AG09309 (cell line): ENCODE results near the gene GRM8.
"Not testable (repeated sequence)": the region's sequence is repeated elsewhere in the genome, so short reads cannot be mapped to it uniquely, and the experiment has no call there.

Experiments used
- DNase-seq: peaks from one replicate; pipeline ENCODE4 v3.0.0-alpha.2; 2010; ENCODE audit warnings: low read depth
- H3K4me3 ChIP-seq: 2 replicates; pipeline ENCODE4 v1.5.1; 2011; ENCODE audit warnings: mild to moderate bottlenecking, low read depth, low read length, moderate library complexity; ENCODE audit not compliant: control insufficient read depth
- TF ChIP-seq, protein P1 (sequence below): IDR thresholded peaks from 2 replicates; pipeline ENCODE4 v1.5.1; 2011; ENCODE audit warnings: mild to moderate bottlenecking, low read depth, low read length, inconsistent platforms; ENCODE audit not compliant: insufficient read depth, control insufficient read depth; ENCODE audit errors: missing control alignments

The GRM8 gene

DNA sequence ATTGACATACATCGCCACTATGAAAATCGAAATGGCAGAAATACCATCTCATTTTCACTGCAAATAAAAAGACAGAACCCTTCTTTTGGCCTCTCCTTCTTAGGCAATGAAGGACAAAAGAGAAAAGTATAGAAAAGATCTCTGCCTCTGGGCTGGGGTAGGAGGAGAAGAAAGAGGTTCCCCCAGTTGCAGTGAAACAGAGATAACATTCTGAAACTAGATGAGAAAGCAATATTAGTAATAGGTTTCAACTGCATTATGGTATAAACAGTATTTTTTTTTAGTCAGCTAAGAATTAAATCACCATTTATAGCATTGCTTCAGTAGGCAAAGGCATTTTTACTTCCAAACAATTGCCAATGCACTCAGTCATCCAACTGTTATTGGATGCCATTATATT is 347.5 kb downstream of the GRM8 start:
- DNase-seq = not testable (repeated sequence)

DNA sequence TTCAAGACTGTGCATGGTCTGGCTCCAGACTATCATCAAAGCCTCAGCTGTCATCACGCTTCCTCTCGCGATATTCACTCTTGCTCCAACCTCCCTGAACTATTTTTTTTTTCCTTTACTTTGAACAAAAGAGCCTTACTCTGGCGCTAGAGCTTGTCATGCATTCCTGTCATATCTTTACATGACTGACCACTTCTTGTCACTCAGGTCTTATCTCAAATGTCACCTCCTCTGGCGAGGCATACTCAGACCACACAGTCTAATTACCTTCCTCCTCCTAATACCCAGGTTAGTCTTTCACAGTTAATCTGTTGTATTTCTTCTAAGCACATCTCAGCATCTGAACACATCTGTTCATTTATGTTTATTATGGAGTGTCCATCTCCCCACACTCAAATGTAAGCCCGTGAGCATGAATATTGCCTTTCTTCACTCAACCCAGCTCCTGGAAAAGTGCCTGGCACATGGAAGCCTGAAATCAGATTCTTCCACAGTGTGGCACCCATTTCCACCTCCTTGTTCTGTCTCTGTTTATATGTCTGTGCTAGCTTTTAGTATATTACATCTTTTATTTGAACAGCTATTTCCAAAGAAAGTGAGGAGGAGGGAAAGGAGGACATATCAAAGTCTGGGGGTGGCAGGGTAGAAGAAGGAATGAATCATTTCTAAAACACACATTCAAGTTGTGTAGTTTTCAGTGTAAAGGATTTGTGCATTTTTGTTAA is 351.5 kb downstream of the GRM8 start:
- not testable (repeated sequence) for H3K4me3 ChIP-seq, DNase-seq

More for the DNA sequence above, 347.5 kb downstream of the GRM8 start:
- not testable (repeated sequence) for H3K4me3 ChIP-seq

DNA sequence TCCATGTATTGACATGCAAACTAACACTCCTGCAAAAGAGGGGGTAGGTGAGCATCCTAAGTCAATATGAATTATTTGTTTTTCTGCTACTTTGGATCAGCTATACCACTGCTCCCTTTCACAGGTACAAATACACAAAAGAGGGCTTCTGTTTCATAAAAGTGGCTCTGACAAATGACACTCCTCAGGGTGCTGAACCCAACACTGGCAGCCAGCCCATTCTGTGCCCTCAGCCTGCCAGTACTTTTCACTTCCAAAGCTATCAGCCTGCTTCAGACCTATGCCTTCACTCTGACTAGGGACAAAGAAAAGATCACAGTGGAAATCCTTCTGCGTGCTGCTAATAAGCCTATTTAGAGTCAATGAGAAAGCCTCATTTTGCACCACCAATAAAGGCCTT is 364.8 kb downstream of the GRM8 start:
- not testable (repeated sequence) for DNase-seq, H3K4me3 ChIP-seq

DNA sequence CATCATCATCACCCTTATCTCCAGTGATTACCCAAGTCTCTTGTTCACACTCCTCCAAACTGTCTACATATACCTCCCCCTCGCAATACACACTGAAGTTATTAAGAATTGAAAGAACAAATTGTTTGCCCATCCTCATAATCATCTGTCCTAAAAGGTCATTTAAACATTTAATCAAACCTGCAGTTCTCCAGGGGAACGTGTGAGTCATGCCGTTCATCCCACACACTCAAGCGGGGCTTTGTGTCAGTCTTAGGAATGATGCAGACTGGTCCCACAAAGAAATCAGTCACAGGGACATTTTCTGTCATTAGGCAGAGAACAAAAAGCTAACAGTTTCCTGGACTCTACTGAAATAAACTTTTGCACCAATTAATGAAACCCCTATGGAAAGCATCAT is 365.2 kb downstream of the GRM8 start:
- H3K4me3 ChIP-seq, DNase-seq: not testable (repeated sequence)

DNA sequence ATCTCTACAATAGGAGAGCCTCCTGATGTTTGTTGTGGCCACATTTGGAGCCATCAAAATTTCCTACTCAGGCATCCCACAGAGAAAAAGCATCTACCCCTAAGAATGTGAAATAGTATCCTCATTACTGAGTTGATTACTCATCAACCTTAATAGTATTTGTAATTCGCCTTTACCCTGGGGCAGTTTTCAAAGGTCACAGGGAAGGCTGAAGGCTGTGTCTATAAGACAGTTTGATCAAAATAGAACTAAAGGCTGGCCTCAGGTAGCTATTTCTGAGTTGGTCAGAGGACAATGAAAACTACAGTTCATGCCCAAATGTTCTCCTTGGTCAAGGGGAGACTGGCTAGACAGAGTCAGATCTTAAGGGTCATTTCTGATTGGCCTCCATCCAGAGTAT is 370.0 kb downstream of the GRM8 start:
- H3K4me3 ChIP-seq, DNase-seq: not testable (repeated sequence)

- H3K4me3 ChIP-seq, DNase-seq: not testable (repeated sequence)
Observed at GRCh38 chr7:126881908-126882307, 370.8 kb downstream of the GRM8 start.

DNA sequence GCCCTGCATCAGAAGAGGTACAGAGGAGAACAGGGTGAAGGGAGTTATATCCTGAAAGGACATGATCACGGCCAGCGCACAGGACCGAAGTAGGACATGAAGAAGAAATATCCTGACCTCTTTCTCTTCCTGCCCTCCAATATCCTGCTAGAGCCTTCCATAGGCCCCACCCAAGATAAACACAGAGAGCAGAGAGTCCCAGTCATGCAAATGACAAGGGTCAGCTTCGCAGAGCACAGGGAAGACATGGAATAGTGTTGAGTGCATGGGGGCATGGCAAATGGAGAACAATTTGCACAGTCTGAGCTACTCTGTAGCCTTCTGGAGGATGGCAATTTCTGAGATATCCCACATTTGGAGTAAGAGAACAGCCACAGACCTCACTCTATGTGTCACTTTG is 371.4 kb downstream of the GRM8 start:
- TF ChIP-seq, protein P1, sequence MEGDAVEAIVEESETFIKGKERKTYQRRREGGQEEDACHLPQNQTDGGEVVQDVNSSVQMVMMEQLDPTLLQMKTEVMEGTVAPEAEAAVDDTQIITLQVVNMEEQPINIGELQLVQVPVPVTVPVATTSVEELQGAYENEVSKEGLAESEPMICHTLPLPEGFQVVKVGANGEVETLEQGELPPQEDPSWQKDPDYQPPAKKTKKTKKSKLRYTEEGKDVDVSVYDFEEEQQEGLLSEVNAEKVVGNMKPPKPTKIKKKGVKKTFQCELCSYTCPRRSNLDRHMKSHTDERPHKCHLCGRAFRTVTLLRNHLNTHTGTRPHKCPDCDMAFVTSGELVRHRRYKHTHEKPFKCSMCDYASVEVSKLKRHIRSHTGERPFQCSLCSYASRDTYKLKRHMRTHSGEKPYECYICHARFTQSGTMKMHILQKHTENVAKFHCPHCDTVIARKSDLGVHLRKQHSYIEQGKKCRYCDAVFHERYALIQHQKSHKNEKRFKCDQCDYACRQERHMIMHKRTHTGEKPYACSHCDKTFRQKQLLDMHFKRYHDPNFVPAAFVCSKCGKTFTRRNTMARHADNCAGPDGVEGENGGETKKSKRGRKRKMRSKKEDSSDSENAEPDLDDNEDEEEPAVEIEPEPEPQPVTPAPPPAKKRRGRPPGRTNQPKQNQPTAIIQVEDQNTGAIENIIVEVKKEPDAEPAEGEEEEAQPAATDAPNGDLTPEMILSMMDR = no peak
- no peak for DNase-seq
- no peak overlapping the region for H3K4me3 ChIP-seq

- H3K4me3 ChIP-seq, DNase-seq: not testable (repeated sequence)
Observed at GRCh38 chr7:126876536-126876935, 376.2 kb downstream of the GRM8 start.

- DNase-seq = no peak
- TF ChIP-seq, protein P1 = no peak
- H3K4me3 ChIP-seq = no peak overlapping the region
Observed at GRCh38 chr7:126856691-126857291, 395.9 kb downstream of the GRM8 start.

- no peak for DNase-seq
- no peak overlapping the region for H3K4me3 ChIP-seq
- TF ChIP-seq, protein P1 = no peak
Observed at GRCh38 chr7:126845331-126845730, 407.4 kb downstream of the GRM8 start.

DNA sequence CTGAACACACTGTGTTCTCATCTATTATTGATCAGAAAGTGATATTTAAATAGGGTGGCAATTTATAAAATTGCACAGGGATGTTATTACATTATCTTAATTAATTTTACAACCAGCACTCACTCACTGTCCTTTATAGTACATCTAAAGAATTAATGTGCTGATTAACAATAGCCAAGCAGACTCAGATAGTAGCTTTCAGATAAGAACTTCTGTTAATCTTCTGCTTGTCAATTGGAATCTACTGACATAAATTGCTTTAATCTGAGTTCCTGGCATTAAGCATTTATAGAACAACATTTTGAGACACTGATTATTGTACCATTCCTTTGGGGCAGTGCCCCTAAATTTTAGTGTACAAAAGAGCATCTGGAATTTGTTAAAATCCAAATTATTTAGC is 408.9 kb downstream of the GRM8 start:
- no peak overlapping the region for H3K4me3 ChIP-seq
- TF ChIP-seq, protein P1 = no peak
- no peak for DNase-seq
